GM23338 (cell line): ENCODE measurements around the gene CR2.

ENCODE experiments used
- CREB1 ChIP-seq: fragments of 250-450 bp; sonication (Bioruptor Pico); IDR thresholded peaks from 2 replicates; pipeline ENCODE4 v1.5.0; 2020; ENCODE audit warnings: low read depth, mild to moderate bottlenecking, moderate library complexity
- EZH2 ChIP-seq: fragments of 200-600 bp; sonication (generic); IDR thresholded peaks from one replicate; pipeline ENCODE4 v1.8.0; 2017; ENCODE audit warnings: antibody characterized with exemption, mild to moderate bottlenecking, low read depth; ENCODE audit not compliant: unreplicated experiment
- EZH2phosphoT487 ChIP-seq: fragments of 200-600 bp; sonication (generic); IDR thresholded peaks from one replicate; pipeline ENCODE4 v1.8.1; 2018; ENCODE audit warnings: antibody characterized with exemption; ENCODE audit not compliant: unreplicated experiment
- JUNB ChIP-seq: IDR thresholded peaks from one replicate; pipeline ENCODE4 v1.6.1; 2016; ENCODE audit warnings: antibody characterized with exemption; ENCODE audit not compliant: unreplicated experiment
- NANOG ChIP-seq: IDR thresholded peaks from 2 replicates; pipeline ENCODE4 v1.6.1; 2016; ENCODE audit warnings: antibody characterized with exemption, borderline replicate concordance
- POLR2AphosphoS5 ChIP-seq: IDR thresholded peaks from 2 replicates; pipeline ENCODE4 v1.6.1; 2016; ENCODE audit warnings: antibody characterized with exemption, low read depth
- TF ChIP-seq, protein P1 (sequence below), 2 experiments: fragments of 200-600 bp in 1 of 2; sonication (generic) in 1 of 2; conservative IDR thresholded peaks; 2 replicates each; pipeline versions ENCODE4 v1.5.1 to v1.6.1; 2016 to 2017; ENCODE audit warnings: antibody characterized with exemption in 2 of 2, low read depth in 2 of 2, mild to moderate bottlenecking in 2 of 2, moderate library complexity in 1 of 2
- TF ChIP-seq, protein P2 (sequence below): IDR thresholded peaks from one replicate; pipeline ENCODE4 v1.6.1; 2018; ENCODE audit warnings: antibody characterized with exemption; ENCODE audit not compliant: unreplicated experiment
- TF ChIP-seq, protein P3 (sequence below): IDR thresholded peaks from 2 replicates; pipeline ENCODE4 v1.6.1; 2016; ENCODE audit warnings: antibody characterized with exemption

DNA sequence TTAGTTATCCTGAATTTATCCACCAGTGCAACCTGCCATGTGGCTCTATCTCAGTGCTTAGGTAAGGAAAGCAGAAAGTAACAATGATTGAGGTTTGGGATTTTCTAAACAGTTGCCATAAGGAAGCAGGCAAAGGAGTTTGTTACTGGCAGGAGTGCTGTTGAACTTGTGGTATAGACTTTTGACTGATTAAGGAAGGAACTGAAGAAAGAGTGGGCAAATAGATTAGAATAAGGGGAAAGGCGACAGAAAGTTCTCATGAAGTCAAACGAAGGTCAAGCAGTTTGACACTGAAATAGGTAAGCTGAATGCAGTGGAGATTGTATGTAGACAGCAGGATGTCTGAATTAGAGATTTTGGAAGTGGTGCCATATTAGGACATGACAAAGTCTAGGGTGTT is 24.2 kb upstream of the CR2 start:
- TF ChIP-seq, protein P1, sequence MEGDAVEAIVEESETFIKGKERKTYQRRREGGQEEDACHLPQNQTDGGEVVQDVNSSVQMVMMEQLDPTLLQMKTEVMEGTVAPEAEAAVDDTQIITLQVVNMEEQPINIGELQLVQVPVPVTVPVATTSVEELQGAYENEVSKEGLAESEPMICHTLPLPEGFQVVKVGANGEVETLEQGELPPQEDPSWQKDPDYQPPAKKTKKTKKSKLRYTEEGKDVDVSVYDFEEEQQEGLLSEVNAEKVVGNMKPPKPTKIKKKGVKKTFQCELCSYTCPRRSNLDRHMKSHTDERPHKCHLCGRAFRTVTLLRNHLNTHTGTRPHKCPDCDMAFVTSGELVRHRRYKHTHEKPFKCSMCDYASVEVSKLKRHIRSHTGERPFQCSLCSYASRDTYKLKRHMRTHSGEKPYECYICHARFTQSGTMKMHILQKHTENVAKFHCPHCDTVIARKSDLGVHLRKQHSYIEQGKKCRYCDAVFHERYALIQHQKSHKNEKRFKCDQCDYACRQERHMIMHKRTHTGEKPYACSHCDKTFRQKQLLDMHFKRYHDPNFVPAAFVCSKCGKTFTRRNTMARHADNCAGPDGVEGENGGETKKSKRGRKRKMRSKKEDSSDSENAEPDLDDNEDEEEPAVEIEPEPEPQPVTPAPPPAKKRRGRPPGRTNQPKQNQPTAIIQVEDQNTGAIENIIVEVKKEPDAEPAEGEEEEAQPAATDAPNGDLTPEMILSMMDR (conservative IDR thresholded peaks at IDR 0.05; ENCODE audit: low read depth in 2 of 2): no peak
- TF ChIP-seq EZH2: no peak
- TF ChIP-seq CREB1 (CRISPR knock-in tag): no peak
- no peak for TF ChIP-seq EZH2phosphoT487
- no peak for TF ChIP-seq POLR2AphosphoS5
- TF ChIP-seq, protein P2, sequence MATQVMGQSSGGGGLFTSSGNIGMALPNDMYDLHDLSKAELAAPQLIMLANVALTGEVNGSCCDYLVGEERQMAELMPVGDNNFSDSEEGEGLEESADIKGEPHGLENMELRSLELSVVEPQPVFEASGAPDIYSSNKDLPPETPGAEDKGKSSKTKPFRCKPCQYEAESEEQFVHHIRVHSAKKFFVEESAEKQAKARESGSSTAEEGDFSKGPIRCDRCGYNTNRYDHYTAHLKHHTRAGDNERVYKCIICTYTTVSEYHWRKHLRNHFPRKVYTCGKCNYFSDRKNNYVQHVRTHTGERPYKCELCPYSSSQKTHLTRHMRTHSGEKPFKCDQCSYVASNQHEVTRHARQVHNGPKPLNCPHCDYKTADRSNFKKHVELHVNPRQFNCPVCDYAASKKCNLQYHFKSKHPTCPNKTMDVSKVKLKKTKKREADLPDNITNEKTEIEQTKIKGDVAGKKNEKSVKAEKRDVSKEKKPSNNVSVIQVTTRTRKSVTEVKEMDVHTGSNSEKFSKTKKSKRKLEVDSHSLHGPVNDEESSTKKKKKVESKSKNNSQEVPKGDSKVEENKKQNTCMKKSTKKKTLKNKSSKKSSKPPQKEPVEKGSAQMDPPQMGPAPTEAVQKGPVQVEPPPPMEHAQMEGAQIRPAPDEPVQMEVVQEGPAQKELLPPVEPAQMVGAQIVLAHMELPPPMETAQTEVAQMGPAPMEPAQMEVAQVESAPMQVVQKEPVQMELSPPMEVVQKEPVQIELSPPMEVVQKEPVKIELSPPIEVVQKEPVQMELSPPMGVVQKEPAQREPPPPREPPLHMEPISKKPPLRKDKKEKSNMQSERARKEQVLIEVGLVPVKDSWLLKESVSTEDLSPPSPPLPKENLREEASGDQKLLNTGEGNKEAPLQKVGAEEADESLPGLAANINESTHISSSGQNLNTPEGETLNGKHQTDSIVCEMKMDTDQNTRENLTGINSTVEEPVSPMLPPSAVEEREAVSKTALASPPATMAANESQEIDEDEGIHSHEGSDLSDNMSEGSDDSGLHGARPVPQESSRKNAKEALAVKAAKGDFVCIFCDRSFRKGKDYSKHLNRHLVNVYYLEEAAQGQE: no peak
- TF ChIP-seq NANOG: no peak
- TF ChIP-seq JUNB: no peak
- TF ChIP-seq, protein P3, sequence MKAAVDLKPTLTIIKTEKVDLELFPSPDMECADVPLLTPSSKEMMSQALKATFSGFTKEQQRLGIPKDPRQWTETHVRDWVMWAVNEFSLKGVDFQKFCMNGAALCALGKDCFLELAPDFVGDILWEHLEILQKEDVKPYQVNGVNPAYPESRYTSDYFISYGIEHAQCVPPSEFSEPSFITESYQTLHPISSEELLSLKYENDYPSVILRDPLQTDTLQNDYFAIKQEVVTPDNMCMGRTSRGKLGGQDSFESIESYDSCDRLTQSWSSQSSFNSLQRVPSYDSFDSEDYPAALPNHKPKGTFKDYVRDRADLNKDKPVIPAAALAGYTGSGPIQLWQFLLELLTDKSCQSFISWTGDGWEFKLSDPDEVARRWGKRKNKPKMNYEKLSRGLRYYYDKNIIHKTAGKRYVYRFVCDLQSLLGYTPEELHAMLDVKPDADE: no peak
